ENCODE results near the gene HSF5. TPM values are rescaled to one million over a fixed set of nuclear protein-coding genes. Genes with fewer than 3 reads are reported as not detected.

The HSF5 gene
- total RNA-seq, 1 donor from 2014 or later, result 0.05 TPM

- no peaks in the 10 kb centered on the region for H3K9me3 Mint-ChIP-seq
- no peaks in the 10 kb centered on the region for H3K27me3 Mint-ChIP-seq (ENCODE audit: low read depth)
- no peak overlapping the region for H3K27ac Mint-ChIP-seq (ENCODE audit: unreplicated experiment)
- DNase-seq (ENCODE audit: low read depth, low spot score), result no peak
- no peaks in the 10 kb centered on the region for H3K36me3 Mint-ChIP-seq (ENCODE audit: low read depth)
- H3K4me1 Mint-ChIP-seq, result peaks cover 27% of the 10 kb centered on the region
- no peak overlapping the region for H3K4me3 Mint-ChIP-seq
- TF ChIP-seq CTCF (conservative IDR thresholded peaks at IDR 0.05), result no peak
Observed at GRCh38 chr17:58370309-58370708, 117.9 kb downstream of the HSF5 start.

Other genes starting within 250 kb of the HSF5 start
- not detected in 2 replicates for gene LPO, start 249.8 kb downstream of the HSF5 start, total RNA-seq
- not detected in 2 replicates for gene MPO, start 207.5 kb downstream of the HSF5 start, total RNA-seq
- 27.9 and 30.5 TPM in 2 replicates for gene TSPOAP1, start 159.6 kb downstream of the HSF5 start, total RNA-seq
- 79.1 and 83.8 TPM in 2 replicates for gene SUPT4H1, start 136.2 kb downstream of the HSF5 start, total RNA-seq
- 2.0 and 3.2 TPM in 2 replicates for gene RNF43, start 70.9 kb downstream of the HSF5 start, total RNA-seq
- gene MTMR4, start 26.2 kb upstream of the HSF5 start, total RNA-seq, result 97.4 and 102 TPM in 2 replicates
- 0.21 and 0.48 TPM in 2 replicates for gene TEX14, start 203.6 kb upstream of the HSF5 start, total RNA-seq
- gene RAD51C, start 204.2 kb upstream of the HSF5 start, total RNA-seq, result 48.7 and 49.5 TPM in 2 replicates

All from neural crest cell (in vitro differentiated cells).